Hematopoietic multipotent progenitor cell treated with erythropoietin and hydrocortisone succinate and interleukin-3 and kit ligand, for 6 days (in vitro differentiated cells): ENCODE results near the gene CHST9.

Experiments
- DNase-seq: peaks from one replicate; pipeline ENCODE4 v3.0.0-alpha.2; 2015

CHST9 gene

GRCh38 chr18:26922313-26922712 lies 262.8 kb downstream of the CHST9 start:
- DNase-seq, result no peak

- DNase-seq, result no peak
Observed at GRCh38 chr18:26920644-26921043, 264.5 kb downstream of the CHST9 start.

GRCh38 chr18:26919627-26920026 lies 265.5 kb downstream of the CHST9 start:
- DNase-seq, result no peak

GRCh38 chr18:26919201-26919600 lies 265.9 kb downstream of the CHST9 start:
- DNase-seq, result no peak

GRCh38 chr18:26911840-26912239 lies 273.3 kb downstream of the CHST9 start:
- no peak for DNase-seq

- no peak for DNase-seq
Observed at GRCh38 chr18:26909599-26910290, 275.4 kb downstream of the CHST9 start.

- no peak for DNase-seq
Observed at GRCh38 chr18:26908906-26909305, 276.2 kb downstream of the CHST9 start.

GRCh38 chr18:26902291-26902690 lies 282.8 kb downstream of the CHST9 start:
- DNase-seq, result no peak

- no peak for DNase-seq
Observed at GRCh38 chr18:26901020-26901419, 284.1 kb downstream of the CHST9 start.

GRCh38 chr18:26894426-26894825 lies 290.7 kb downstream of the CHST9 start:
- no peak for DNase-seq

- DNase-seq, result no peak
Observed at GRCh38 chr18:26893996-26894395, 291.1 kb downstream of the CHST9 start.

GRCh38 chr18:26888259-26888658 lies 296.8 kb downstream of the CHST9 start:
- no peak for DNase-seq

- no peak for DNase-seq
Observed at GRCh38 chr18:26875040-26875654, 310.0 kb downstream of the CHST9 start.

- DNase-seq, result no peak
Observed at GRCh38 chr18:26874283-26874682, 310.8 kb downstream of the CHST9 start.

GRCh38 chr18:26869640-26870039 lies 315.5 kb downstream of the CHST9 start:
- DNase-seq, result no peak

- no peak for DNase-seq
Observed at GRCh38 chr18:26868968-26869586, 316.0 kb downstream of the CHST9 start.

GRCh38 chr18:26867471-26867870 lies 317.6 kb downstream of the CHST9 start:
- DNase-seq, result no peak

- DNase-seq, result no peak
Observed at GRCh38 chr18:26865557-26865956, 319.6 kb downstream of the CHST9 start, which contains the start of gene AQP4. TSS of gene AQP4 (minus strand) at chr18:26865707. CDS start at chr18:26865689, 18 bp downstream.

GRCh38 chr18:26864658-26865057 lies 320.4 kb downstream of the CHST9 start:
- DNase-seq, result no peak

- no peak for DNase-seq
Observed at GRCh38 chr18:26863921-26864497, 321.1 kb downstream of the CHST9 start.

- no peak for DNase-seq
Observed at GRCh38 chr18:26863122-26863879, 321.8 kb downstream of the CHST9 start.

- DNase-seq, result no peak
Observed at GRCh38 chr18:26862084-26862483, 323.0 kb downstream of the CHST9 start.
